Stimulated activated CD4-positive, alpha-beta T cell treated with anti-CD3 and anti-CD28 coated beads, Interleukin-1b, Interleukin-23, amount 100 ng/mL, for 4 hours (primary cell): Measurements from ENCODE around the gene ZDHHC18.
"Not testable (repeated sequence)": the region's sequence is repeated elsewhere in the genome, so short reads cannot be mapped to it uniquely, and the experiment has no call there.

ENCODE experiments used
- DNase-seq, 2 donors: peaks; one replicate each; pipeline ENCODE4 v3.0.0-alpha.2; 2020; ENCODE audit warnings: low read depth in 2 of 2

ZDHHC18 gene

GRCh38 chr1:26791148-26791547 is 35.3 kb upstream of the ZDHHC18 start:
- no peak for DNase-seq

GRCh38 chr1:26791626-26792025 is 34.9 kb upstream of the ZDHHC18 start:
- no peak for DNase-seq

GRCh38 chr1:26792924-26793323 is 33.6 kb upstream of the ZDHHC18 start:
- no peak for DNase-seq

GRCh38 chr1:26794391-26794790 is 32.1 kb upstream of the ZDHHC18 start:
- no peak for DNase-seq

- DNase-seq: no peak
Observed at GRCh38 chr1:26797627-26798026, 28.9 kb upstream of the ZDHHC18 start.

- DNase-seq: no peak
Observed at GRCh38 chr1:26799479-26800142, 26.9 kb upstream of the ZDHHC18 start.

- not testable (repeated sequence) for DNase-seq
Observed at GRCh38 chr1:26803932-26804331, 22.6 kb upstream of the ZDHHC18 start.

- DNase-seq: peak; percentile 44 to 74
Observed at GRCh38 chr1:26810105-26810504, 16.4 kb upstream of the ZDHHC18 start.

- no peak for DNase-seq
Observed at GRCh38 chr1:26811057-26811456, 15.4 kb upstream of the ZDHHC18 start.

GRCh38 chr1:26811708-26812107 is 14.8 kb upstream of the ZDHHC18 start:
- no peak for DNase-seq

GRCh38 chr1:26814377-26814776 is 12.1 kb upstream of the ZDHHC18 start:
- no peak for DNase-seq

- DNase-seq: no peak
Observed at GRCh38 chr1:26814893-26815292, 11.6 kb upstream of the ZDHHC18 start.

GRCh38 chr1:26820784-26821269 is 5.7 kb upstream of the ZDHHC18 start:
- no peak for DNase-seq

GRCh38 chr1:26822737-26823395 is 3.6 kb upstream of the ZDHHC18 start:
- DNase-seq: no peak

GRCh38 chr1:26824731-26825130 is 1.8 kb upstream of the ZDHHC18 start:
- DNase-seq: no peak

- no peak for DNase-seq
Observed at GRCh38 chr1:26827106-26827604, 667 bp downstream of the ZDHHC18 start.

- no peak for DNase-seq
Observed at GRCh38 chr1:26827663-26828062, 1.2 kb downstream of the ZDHHC18 start.

GRCh38 chr1:26828411-26828991 is 2.0 kb downstream of the ZDHHC18 start:
- DNase-seq: peak in 1 of 2 donors; percentile 24

GRCh38 chr1:26829184-26829911 is 2.9 kb downstream of the ZDHHC18 start:
- no peak for DNase-seq

GRCh38 chr1:26831059-26831458 is 4.6 kb downstream of the ZDHHC18 start:
- DNase-seq: no peak

GRCh38 chr1:26831546-26832248 is 5.2 kb downstream of the ZDHHC18 start:
- DNase-seq: no peak
